Ramos (cell line): ENCODE results near the gene ACER2.

Source experiments
- in situ Hi-C: fragments of 300-500 bp; cut with MboI; formaldehyde crosslinking; loops from one replicate; pipeline ENCODE4 v1.14.3; 2022; ENCODE audit warnings: low sequenced_read_pairs; ENCODE audit not compliant: unreplicated experiment

Gene ACER2

DNA sequence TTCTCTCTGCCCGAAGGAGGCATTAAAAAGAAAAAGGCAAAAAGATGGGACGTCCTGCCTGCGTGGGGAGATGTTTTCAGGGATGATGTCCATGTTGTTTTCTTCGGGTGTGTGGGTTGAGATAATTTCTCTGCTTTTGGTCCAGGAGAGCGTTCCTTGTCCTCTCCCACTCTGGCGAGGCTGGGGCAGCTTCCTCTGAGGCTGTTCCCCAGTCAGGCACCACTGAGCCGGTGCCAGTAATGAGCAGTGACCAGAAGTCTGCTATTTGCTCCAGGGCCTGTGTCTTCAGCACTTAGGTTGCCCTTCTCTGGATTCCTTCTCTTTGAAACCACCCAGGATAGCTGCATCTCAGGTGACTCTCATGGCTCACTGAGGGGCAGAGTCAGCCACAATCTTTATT, 71.5 kb downstream of the ACER2 start:
- in situ Hi-C loops = no loop called here

DNA sequence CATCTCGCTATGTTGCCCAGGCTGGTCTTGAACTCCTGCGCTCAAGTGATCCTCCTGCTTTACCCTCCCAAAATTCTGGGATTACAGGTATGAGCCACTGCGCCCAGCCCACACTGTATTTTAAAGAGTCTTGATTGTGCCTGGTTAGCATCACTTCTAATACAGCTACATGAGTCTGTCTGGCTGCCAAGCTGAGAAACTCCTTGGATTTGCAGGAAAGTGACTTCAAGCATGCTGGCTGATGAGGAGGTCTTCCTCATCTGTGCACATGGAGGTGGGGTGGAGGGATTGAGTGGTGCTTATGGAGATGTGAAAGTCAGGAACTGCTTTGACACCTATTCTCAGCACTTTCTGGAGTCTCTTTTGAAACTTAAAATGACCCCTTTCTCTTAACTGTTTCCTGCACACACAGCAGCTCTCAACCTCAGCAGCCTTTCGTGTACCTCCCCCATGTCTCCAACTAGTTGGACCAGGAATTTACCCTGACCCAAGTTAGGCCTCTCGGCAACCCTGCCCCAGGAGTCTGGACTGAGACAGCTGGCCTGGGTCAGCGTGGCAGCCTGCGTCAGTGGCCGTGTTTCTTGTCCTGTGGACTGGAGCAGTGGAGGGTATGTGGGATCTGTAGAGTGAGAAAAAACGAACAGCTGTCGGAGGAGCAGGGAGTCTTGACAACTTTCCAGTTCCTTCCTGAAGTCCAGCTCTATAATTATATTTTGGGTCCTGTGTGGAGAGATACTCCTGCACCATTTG, 72.5 kb downstream of the ACER2 start:
- in situ Hi-C loops = no loop called here

DNA sequence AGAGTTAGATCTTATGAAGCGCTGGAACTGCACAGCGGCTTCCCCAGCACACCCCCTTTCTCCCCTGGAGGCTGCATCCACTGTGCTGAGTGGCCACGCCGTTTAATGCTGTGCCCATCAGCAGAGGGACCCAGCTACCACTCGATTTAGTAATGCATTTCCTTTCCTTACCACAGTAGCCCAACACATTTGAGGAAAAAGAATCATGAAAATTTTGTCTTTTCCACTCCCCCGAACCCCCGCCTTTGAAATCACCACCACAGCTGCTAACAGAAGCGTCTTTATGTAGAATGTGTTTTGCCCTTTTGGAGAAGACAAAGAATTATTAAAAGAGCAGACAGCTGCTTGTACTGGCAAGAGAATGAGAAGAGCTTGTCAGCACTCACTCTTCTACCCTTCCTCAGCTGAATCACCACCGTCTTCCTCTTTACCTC, 73.2 kb downstream of the ACER2 start:
- in situ Hi-C loops = no loop called here

DNA sequence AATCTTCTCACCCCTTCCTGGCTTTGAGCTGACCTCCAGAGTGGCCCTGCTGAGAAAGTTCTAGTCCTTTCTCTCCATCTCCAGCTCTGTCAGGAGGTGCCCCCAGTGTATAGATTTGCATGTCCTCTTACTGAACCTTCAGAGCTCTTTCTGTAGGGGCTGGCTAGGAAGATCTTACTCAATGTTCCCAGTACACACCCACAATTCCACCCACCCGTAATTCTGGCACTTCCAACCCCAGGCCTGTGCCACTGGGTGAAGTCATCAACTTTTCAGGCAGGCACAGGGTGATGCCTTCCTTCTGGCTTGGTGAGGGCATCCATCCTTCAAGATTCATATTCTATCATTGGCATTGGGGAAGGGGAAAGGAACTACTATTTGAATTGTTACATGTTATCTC, 75.9 kb downstream of the ACER2 start:
- in situ Hi-C loops = no loop called here

DNA sequence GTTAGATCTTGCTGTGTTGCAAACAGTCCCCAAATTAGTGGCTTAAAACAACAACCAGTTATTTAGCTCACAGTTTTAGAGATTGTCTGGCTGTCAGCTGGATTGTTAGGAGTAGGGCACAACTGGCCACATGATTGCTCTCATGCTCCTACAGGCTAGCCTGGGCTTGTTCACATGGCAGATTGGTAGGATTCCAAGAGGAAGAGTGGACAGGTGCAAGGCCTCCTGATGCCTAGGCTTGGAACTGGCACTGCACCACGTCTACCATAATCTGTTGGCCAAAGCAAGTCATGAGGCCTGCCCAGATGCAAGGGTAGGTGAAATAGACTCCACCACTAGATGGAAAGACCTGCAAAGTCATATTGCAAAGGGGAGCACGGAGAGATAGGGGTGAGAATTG, 76.4 kb downstream of the ACER2 start:
- in situ Hi-C loops = no loop called here

DNA sequence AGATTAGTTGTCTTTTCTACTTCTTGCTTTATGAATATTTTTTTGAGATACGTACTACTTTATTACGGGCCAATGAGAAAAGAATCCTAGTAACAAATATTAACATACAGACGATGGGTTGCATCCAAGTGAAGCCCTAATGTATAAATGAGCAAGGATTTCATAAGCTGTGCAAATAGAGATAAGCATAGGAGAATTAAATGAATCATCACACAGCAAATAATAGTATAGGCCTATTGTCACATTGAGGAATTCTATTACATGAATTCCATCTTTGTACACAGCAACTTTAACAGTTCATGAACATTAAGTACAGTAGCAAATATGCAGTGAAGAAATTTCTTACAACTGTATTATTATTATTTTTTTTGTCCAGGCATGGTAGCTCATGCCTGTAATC, 78.0 kb downstream of the ACER2 start:
- in situ Hi-C loops = no loop called here

DNA sequence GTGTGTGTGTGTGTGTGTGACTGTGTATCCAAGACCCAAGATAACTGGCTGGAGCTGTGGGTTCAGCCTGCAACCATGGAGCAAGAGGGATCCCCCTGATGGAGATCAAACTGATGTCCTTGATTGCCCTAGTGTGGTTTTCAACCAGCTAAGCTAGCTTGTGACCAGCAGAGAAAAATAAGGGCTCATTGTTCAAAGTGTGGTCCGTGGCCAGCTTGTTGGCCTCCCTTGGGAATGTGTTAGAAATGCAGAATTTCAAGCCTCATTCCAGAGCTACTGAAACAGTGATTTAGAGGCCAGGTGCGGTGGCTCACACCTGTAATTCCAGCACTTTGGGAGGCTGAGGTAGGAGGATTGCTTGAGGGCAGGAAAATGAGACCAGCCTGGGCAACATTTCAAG, 79.9 kb downstream of the ACER2 start:
- in situ Hi-C loops = no loop called here

DNA sequence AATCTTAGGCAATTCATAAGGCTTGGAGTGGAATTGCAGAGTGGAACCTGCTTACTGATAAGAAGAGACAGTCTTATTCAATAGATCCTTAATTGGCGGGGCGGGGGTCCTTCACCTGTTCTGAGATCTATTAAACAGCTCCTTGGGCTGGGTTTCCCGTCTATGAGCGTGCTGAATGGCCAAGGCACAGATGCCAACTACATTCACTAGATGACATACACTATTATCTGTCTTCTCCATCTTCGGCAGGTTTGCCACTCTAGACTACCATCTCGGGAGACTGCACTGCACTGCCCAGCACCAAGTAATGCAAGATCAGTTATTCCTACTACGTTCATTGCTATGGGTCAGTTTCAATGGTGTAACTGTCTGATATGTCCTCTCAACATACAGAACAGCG, 81.5 kb downstream of the ACER2 start:
- in situ Hi-C loops = no loop called here

DNA sequence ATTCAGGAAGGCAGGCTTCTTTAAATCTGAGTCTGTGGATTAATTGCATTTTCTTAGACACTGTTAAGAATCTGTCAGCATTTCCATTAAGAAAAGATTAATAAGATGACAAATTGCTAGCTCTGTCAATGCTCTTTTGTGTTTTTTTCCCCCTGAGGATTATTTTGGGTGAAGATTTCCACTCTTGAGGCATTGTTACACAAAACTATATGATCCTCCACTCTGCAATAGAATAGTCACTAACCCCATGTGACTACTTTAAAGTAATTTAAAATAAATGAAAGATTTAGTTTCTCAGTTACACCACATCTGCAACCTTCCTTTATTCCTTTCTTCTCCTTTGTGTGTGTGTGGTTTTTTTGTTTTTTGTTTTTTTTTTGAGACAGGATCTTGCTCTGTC, 82.0 kb downstream of the ACER2 start:
- in situ Hi-C loops = no loop called here

DNA sequence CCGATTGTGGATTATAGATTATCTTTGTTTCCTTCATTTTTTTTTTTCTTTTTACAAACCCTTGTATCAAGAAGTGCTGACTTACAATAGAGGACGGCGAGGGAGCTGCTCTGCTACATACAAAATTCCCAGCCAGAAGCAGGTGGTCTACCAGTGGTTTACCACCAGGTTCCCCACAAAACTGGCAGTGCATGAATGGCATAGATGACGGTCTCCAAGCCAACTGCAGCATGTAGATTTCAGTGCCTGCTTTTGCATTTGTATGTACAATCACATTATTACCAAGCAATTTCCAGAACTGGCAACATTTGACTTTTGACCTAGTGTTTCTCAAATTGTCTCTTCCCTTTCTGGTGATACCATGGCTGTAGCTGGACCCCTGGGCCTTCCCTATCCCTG, 84.0 kb downstream of the ACER2 start:
- in situ Hi-C loops = no loop called here

DNA sequence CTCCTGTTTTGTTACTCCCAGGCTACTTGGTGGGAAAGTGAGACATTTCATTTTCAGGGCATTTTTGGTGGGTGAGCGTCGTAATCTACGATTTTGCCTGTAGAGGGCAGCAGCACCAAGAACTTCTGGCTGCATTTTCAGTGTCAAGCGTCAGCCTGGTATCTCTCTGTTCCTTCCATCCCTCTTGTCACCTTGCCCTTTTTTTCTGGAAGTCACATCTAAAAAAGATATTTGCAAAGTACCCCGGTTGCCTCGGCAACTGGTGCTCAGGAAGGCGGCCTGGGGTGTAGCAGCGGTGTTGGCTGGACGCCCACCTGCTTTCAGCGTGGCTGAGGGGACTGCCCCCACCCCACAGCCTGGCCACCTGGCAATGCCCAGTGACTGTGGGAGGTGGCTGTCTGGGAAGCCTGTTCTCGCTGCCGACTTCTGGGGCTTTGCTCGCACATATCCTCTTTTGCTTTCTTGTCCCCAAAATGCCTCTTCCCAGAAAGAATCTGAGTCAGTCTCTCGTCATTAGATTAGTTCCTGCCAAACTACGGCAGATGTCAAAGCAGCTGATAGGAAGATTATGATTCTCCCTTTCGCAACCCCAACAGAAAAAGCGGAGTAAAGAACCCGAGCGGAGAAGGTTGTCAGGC, 84.5 kb downstream of the ACER2 start:
- in situ Hi-C loops = no loop called here

DNA sequence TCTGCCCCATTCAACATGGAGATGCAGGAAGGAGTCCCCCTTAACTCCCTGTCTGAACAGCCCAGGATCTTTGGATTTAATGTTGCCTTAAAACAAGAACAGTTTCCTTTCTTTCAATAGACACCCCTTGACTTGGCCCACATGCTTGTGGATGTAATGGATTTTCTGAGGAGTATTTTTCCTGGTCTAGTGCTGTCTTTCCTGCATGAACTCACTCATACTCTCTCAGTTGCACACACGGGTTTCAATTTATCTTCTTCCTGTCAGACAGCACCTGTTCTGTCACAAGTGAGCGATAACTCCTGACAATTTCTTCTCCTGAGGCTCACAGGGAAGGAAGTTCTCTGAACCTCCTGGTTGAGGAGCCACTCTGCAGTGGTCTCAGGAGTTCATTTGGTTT, 85.1 kb downstream of the ACER2 start:
- in situ Hi-C loops = no loop called here

DNA sequence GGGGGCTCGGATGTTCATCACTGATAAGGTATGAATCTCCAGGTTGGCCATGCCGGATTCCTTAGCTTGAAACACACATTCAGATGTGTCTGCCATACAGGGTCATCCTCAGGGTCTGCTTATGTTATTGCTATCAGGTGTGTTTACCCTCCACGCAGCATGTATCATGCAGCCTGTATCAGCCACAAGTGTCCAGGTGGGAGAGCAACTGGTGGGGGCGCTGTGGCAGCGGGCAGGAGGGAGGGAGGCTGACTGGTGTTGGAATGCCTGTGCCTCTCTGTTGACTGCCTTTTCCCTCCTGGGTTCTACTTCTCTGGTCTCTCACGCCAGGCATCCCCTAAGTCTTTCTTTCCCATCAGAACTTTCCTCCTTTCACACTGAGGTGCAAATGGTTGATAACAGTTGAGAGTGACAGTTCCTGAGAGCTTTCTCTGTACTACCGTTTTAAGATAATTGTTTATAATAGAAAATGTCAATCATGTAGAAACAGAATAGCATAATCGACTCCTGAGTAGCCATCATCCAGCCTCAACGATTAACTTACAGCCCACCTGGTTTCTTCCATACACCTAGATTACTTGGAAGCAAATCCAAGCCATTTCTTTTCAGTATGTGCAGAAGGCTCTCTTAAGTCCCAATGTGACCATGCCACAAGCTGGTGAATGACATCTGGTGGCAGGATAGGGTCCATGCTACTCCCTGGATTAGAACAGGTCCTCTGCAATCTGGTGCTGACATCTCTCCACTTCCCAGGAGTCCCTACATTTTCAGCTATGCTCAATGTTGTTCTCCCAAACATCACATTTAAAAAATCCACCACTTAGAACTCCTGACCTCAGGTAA, 86.6 kb downstream of the ACER2 start:
- in situ Hi-C loops = no loop called here

DNA sequence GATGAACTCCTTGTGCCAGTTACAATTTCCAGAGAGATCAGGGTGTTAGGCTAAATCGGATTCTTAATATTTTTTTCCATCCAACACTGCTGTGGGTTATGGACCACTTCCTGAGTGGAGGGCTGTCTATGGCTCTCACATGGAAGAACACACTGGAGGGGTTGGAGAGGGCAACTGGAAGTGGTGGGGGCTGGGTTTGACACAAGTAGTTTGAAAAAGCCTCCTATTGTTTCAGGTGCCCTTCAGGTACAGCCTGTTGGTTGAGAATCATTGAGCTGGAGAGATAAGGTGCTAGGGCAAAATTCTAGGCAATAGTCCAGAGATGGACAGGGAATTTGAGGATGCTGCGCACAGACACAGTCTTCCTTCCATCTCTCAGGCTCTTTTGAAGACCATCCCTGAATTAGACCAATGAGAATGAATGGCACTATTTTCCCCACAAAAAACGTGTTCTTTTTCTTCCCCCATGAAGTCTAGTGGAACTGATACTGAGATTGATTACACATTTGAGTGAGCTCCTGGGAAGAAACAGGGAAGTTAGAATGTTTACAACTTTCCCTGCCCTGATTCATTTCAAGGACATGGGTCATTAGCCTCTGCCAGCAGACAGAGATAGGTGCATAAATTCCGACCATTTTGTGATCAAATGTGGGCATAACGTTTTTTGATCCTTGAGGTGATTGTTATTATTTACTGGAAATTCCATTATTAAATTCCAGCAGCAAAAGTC, 87.7 kb downstream of the ACER2 start:
- in situ Hi-C loops = no loop called here

DNA sequence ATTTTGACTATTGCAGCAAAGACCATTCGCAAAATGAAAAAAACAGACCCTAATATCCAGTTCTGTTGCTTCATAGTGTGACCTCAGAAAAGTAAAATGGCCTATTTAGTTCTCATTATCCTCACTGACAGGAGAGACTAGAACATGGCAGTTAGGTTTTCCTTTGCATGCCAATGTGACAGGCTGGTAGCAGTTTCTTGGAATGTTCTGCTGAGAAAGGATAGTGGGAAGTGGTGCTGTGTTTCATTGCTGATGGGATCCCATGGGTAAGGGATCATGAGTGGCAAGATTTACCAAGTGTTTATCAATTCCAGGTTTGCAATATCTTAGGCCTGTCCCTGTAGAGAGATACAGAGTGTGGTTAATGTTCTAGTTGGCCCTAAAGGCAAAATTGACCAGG, 88.5 kb downstream of the ACER2 start:
- in situ Hi-C loops = no loop called here

DNA sequence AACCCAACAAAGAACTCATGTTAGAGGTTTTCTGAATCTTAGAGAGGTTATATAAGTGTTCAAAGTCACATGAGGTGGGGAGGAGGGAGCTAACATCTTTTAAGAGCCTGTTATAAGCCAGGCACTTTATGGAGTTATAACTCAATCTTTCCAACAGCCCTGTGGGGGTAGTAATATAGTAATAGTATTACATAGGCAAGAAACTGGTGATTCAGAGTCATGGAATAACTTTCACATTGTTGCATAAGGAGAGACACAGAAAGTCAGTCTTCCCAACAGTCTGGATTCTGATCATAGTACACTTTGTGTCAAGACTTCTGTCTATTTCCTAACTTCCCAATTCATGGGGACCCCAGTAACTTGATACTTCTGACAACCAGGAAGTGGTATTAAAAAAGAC, 89.2 kb downstream of the ACER2 start:
- in situ Hi-C loops = no loop called here
